HepG2 (cell line): ENCODE results near the gene FMNL2. TPM values are rescaled to one million over a fixed set of nuclear protein-coding genes. Genes with fewer than 3 reads are reported as not detected.

Experiments
- AGO2 ChIP-seq: fragments of 200-400 bp; formaldehyde crosslinking; optimal IDR thresholded peaks from 2 replicates; pipeline ENCODE3; 2017; ENCODE audit warnings: mild to moderate bottlenecking, low read depth, low read length, moderate library complexity
- AKAP8 ChIP-seq: sonication (generic); formaldehyde crosslinking; IDR thresholded peaks from 2 replicates; pipeline ENCODE4 v1.5.1; 2020; ENCODE audit warnings: mild to moderate bottlenecking, missing genetic modification reagents
- ARHGAP35 ChIP-seq: sonication (generic); formaldehyde crosslinking; IDR thresholded peaks from 2 replicates; pipeline ENCODE4 v1.9.0; 2022; ENCODE audit warnings: mild to moderate bottlenecking, inconsistent platforms, moderate library complexity, missing genetic modification reagents, borderline replicate concordance
- CERS6 ChIP-seq: sonication (generic); formaldehyde crosslinking; IDR thresholded peaks from 2 replicates; pipeline ENCODE4 v1.5.0; 2020; ENCODE audit warnings: missing genetic modification reagents
- CHCHD3 ChIP-seq: sonication (generic); formaldehyde crosslinking; IDR thresholded peaks from 2 replicates; pipeline ENCODE4 v1.8.0; 2022; ENCODE audit warnings: mild to moderate bottlenecking, missing genetic modification reagents, moderate library complexity
- ERF ChIP-seq: IDR thresholded peaks from 2 replicates; pipeline ENCODE4 v1.6.1; 2018; ENCODE audit warnings: missing biosample characterization, missing genetic modification reagents
- GATA4 ChIP-seq: sonication (generic); IDR thresholded peaks from 2 replicates; pipeline ENCODE4 v1.6.1; 2016; ENCODE audit warnings: antibody characterized with exemption, low read depth, borderline replicate concordance
- HDAC6 ChIP-seq: fragments of 200-600 bp; sonication (generic); IDR thresholded peaks from 2 replicates; pipeline ENCODE4 v1.7.0; 2017; ENCODE audit warnings: mild to moderate bottlenecking, antibody characterized with exemption, low read length, low read depth
- HHEX ChIP-seq: IDR thresholded peaks from 2 replicates; pipeline ENCODE4 v1.6.1; 2016; ENCODE audit warnings: control low read depth
- KDM5A ChIP-seq: fragments of 200-600 bp; sonication (generic); IDR thresholded peaks from 2 replicates; pipeline ENCODE4 v1.7.0; 2018; ENCODE audit warnings: antibody characterized with exemption, mild to moderate bottlenecking, low read length, borderline replicate concordance
- MTF2 ChIP-seq: sonication (generic); formaldehyde crosslinking; IDR thresholded peaks from 2 replicates; pipeline ENCODE4 v1.5.0; 2020; ENCODE audit warnings: missing genetic modification reagents, borderline replicate concordance
- NFE2L2 ChIP-seq: fragments of 150-350 bp; IDR thresholded peaks from 2 replicates; pipeline ENCODE4 v1.6.1; 2014; ENCODE audit warnings: low read length
- PHF21A ChIP-seq: sonication (generic); formaldehyde crosslinking; IDR thresholded peaks from 2 replicates; pipeline ENCODE4 v1.5.0; 2020; ENCODE audit warnings: mild to moderate bottlenecking, missing genetic modification reagents
- RFXANK ChIP-seq: IDR thresholded peaks from 2 replicates; pipeline ENCODE4 v1.6.1; 2016
- SAP130 ChIP-seq: IDR thresholded peaks from 2 replicates; pipeline ENCODE4 v1.6.1; 2016; ENCODE audit warnings: low read depth
- SP5 ChIP-seq: IDR thresholded peaks from 2 replicates; pipeline ENCODE4 v1.6.1; 2016; ENCODE audit warnings: low read depth, borderline replicate concordance
- STAT6 ChIP-seq: sonication (generic); formaldehyde crosslinking; IDR thresholded peaks from 2 replicates; pipeline ENCODE4 v1.4.0; 2020; ENCODE audit warnings: missing genetic modification reagents, mild to moderate bottlenecking, borderline replicate concordance
- TAF1 ChIP-seq: sonication (generic); formaldehyde crosslinking; IDR thresholded peaks from 2 replicates; pipeline ENCODE4 v1.4.0; 2020; ENCODE audit warnings: missing genetic modification reagents
- ZBTB8A ChIP-seq: sonication (generic); formaldehyde crosslinking; IDR thresholded peaks from 2 replicates; pipeline ENCODE4 v1.4.0; 2020; ENCODE audit warnings: mild to moderate bottlenecking, low read depth, missing genetic modification reagents, borderline replicate concordance
- ZNF367 ChIP-seq: sonication (generic); formaldehyde crosslinking; IDR thresholded peaks from 2 replicates; pipeline ENCODE4 v1.4.0; 2020; ENCODE audit warnings: missing genetic modification reagents, borderline replicate concordance
- ZNF382 ChIP-seq: sonication (generic); formaldehyde crosslinking; IDR thresholded peaks from 2 replicates; pipeline ENCODE4 v1.5.0; 2020; ENCODE audit warnings: missing genetic modification reagents, mild to moderate bottlenecking, borderline replicate concordance
- ZNF430 ChIP-seq: sonication (generic); formaldehyde crosslinking; IDR thresholded peaks from 2 replicates; pipeline ENCODE4 v1.9.0; 2021; ENCODE audit warnings: mild to moderate bottlenecking, missing genetic modification reagents
- ZNF460 ChIP-seq: sonication (generic); formaldehyde crosslinking; IDR thresholded peaks from 2 replicates; pipeline ENCODE4 v1.5.1; 2020; ENCODE audit warnings: missing genetic modification reagents, mild to moderate bottlenecking, borderline replicate concordance
- ZNF598 ChIP-seq: sonication (generic); formaldehyde crosslinking; IDR thresholded peaks from 2 replicates; pipeline ENCODE4 v1.5.1; 2020; ENCODE audit warnings: mild to moderate bottlenecking, missing genetic modification reagents, borderline replicate concordance
- ZNF614 ChIP-seq: IDR thresholded peaks from 2 replicates; pipeline ENCODE4 v1.6.1; 2018; ENCODE audit warnings: missing biosample characterization, missing genetic modification reagents, inconsistent platforms, borderline replicate concordance
- ZNF616 ChIP-seq: sonication (generic); formaldehyde crosslinking; IDR thresholded peaks from 2 replicates; pipeline ENCODE4 v1.5.0; 2020; ENCODE audit warnings: low read depth, mild to moderate bottlenecking, missing genetic modification reagents
- ZNF703 ChIP-seq: sonication (generic); formaldehyde crosslinking; IDR thresholded peaks from 2 replicates; pipeline ENCODE4 v1.5.1; 2020; ENCODE audit warnings: missing genetic modification reagents, mild to moderate bottlenecking, moderate library complexity, borderline replicate concordance
- ZNF709 ChIP-seq: sonication (generic); formaldehyde crosslinking; IDR thresholded peaks from 2 replicates; pipeline ENCODE4 v1.5.0; 2020; ENCODE audit warnings: mild to moderate bottlenecking, missing genetic modification reagents
- polyA plus RNA-seq, 8 experiments: library from polyadenylated mRNA; depleted of rRNA in 3 of 8; stranded (reverse) in 7 of 8; unstranded in 1 of 8; fragments of >200 nt; fragmentation: Illumina TruSeq in 4 of 8; extraction: Trizol in 4 of 8; gene quantifications; 2 replicates each; pipeline versions ENCODE4 v1.2.1 to v1.2.3, GENCODE V29; 2011 to 2016; ENCODE audit warnings: low read depth in 4 of 8, missing spikeins in 1 of 8, mixed read lengths in 1 of 8; ENCODE audit not compliant: insufficient read depth in 1 of 8
- total RNA-seq, 5 experiments: library from RNA; depleted of rRNA; stranded (reverse); fragments of >200 nt; fragmentation: Illumina TruSeq; extraction: Trizol; gene quantifications; 2 replicates each; pipeline ENCODE4 v1.2.3, GENCODE V29; 2016; ENCODE audit warnings: low read depth in 1 of 5

Gene FMNL2
- total and polyA plus RNA-seq, 2 of the 13 experiments (the other 11 are each of a cell fraction or from before 2014, with no cell fraction given) = 66.5 to 67.7 TPM

GRCh38 chr2:152425765-152426727, 91.1 kb downstream of the FMNL2 start (continued):
- TF ChIP-seq ZNF616 (CRISPR knock-in tag) = no peak
- no peak for TF ChIP-seq MTF2 (CRISPR knock-in tag)
- no peak for TF ChIP-seq ARHGAP35 (CRISPR knock-in tag)
- no peak for TF ChIP-seq ZNF460
- no peak for TF ChIP-seq GATA4
- no peak for TF ChIP-seq HDAC6
- no peak for TF ChIP-seq ZBTB8A
- TF ChIP-seq ZNF367 (CRISPR knock-in tag) = no peak
- peak; percentile 60; the same call in 1 of the 2 replicates for TF ChIP-seq PHF21A (CRISPR knock-in tag)
- no peak for TF ChIP-seq ZNF598 (CRISPR knock-in tag)
- no peak for TF ChIP-seq ZNF709
- no peak for TF ChIP-seq STAT6 (CRISPR knock-in tag)
- no peak for TF ChIP-seq KDM5A
- TF ChIP-seq ERF (CRISPR knock-in tag) = peak; percentile 70; the same call in 1 of the 2 replicates
- no peak for TF ChIP-seq RFXANK
- no peak; the same call in 1 of the 2 replicates for TF ChIP-seq HHEX (CRISPR knock-in tag)
- no peak for TF ChIP-seq CERS6 (CRISPR knock-in tag)
- TF ChIP-seq SP5 (CRISPR knock-in tag) = no peak
- no peak for TF ChIP-seq ZNF703
- TF ChIP-seq ZNF382 = no peak
- TF ChIP-seq TAF1 (CRISPR knock-in tag) = no peak
- no peak for TF ChIP-seq CHCHD3
- TF ChIP-seq NFE2L2 = no peak
- peak; percentile 80 for TF ChIP-seq ZNF614 (CRISPR knock-in tag)
- no peak for TF ChIP-seq AKAP8
- TF ChIP-seq ZNF430 (CRISPR knock-in tag) = peak; percentile 55; the same call in 1 of the 2 replicates
- no peak for TF ChIP-seq AGO2
- TF ChIP-seq SAP130 (CRISPR knock-in tag) = peak; percentile 84
